HepG2 (cell line): ENCODE results near the gene SALL2. TPM values are rescaled to one million over a fixed set of nuclear protein-coding genes. Genes with fewer than 3 reads are reported as not detected.

Experiments used
- CHD2 ChIP-seq: IDR thresholded peaks from 2 replicates; pipeline ENCODE4 v1.6.1; 2011; ENCODE audit warnings: low read depth, low read length, improper control_type of control experiment
- HHEX ChIP-seq: IDR thresholded peaks from 2 replicates; pipeline ENCODE4 v1.6.1; 2016; ENCODE audit warnings: control low read depth
- HIVEP1 ChIP-seq: sonication (generic); formaldehyde crosslinking; IDR thresholded peaks from 2 replicates; pipeline ENCODE4 v1.4.0; 2020; ENCODE audit warnings: mild to moderate bottlenecking, missing genetic modification reagents
- IKZF1 ChIP-seq: fragments of 450-650 bp; IDR thresholded peaks from 2 replicates; pipeline ENCODE4 v1.7.1; 2016
- MIXL1 ChIP-seq: IDR thresholded peaks from 2 replicates; pipeline ENCODE4 v1.6.1; 2016
- RELA ChIP-seq: sonication (generic); formaldehyde crosslinking; IDR thresholded peaks from 2 replicates; pipeline ENCODE4 v1.4.0; 2020; ENCODE audit warnings: missing genetic modification reagents
- RNF2 ChIP-seq: fragments of 450-650 bp; conservative IDR thresholded peaks from 2 replicates; pipeline ENCODE4 v1.6.1; 2016; ENCODE audit warnings: low read depth
- TAF1 ChIP-seq: sonication (generic); formaldehyde crosslinking; IDR thresholded peaks from 2 replicates; pipeline ENCODE4 v1.4.0; 2020; ENCODE audit warnings: missing genetic modification reagents
- TCF7L2 ChIP-seq: IDR thresholded peaks from 2 replicates; pipeline ENCODE4 v1.6.1; 2011; ENCODE audit warnings: mild to moderate bottlenecking, low read depth, low read length, moderate library complexity
- ZC3H13 ChIP-seq: sonication (generic); formaldehyde crosslinking; IDR thresholded peaks from 2 replicates; pipeline ENCODE4 v1.8.1; 2023; ENCODE audit warnings: mild to moderate bottlenecking, missing genetic modification reagents, moderate library complexity
- ZNF207 ChIP-seq: fragments of 450-650 bp; IDR thresholded peaks from 2 replicates; pipeline ENCODE4 v1.6.1; 2016; ENCODE audit warnings: antibody characterized with exemption, borderline replicate concordance
- ZNF234 ChIP-seq: sonication (generic); formaldehyde crosslinking; conservative IDR thresholded peaks from 2 replicates; pipeline ENCODE4 v1.5.1; 2020; ENCODE audit warnings: mild to moderate bottlenecking, missing genetic modification reagents
- ZNF326 ChIP-seq: sonication (generic); formaldehyde crosslinking; IDR thresholded peaks from 2 replicates; pipeline ENCODE4 v1.4.0; 2020; ENCODE audit warnings: missing genetic modification reagents, borderline replicate concordance
- ZNF333 ChIP-seq: sonication (generic); formaldehyde crosslinking; IDR thresholded peaks from 2 replicates; pipeline ENCODE4 v1.4.0; 2020; ENCODE audit warnings: mild to moderate bottlenecking, missing genetic modification reagents, borderline replicate concordance
- ZNF33A ChIP-seq: sonication (generic); formaldehyde crosslinking; IDR thresholded peaks from 2 replicates; pipeline ENCODE4 v1.5.1; 2020; ENCODE audit warnings: missing genetic modification reagents, mild to moderate bottlenecking, moderate library complexity, borderline replicate concordance
- ZNF543 ChIP-seq: sonication (generic); formaldehyde crosslinking; IDR thresholded peaks from 2 replicates; pipeline ENCODE4 v1.4.0; 2020; ENCODE audit warnings: mild to moderate bottlenecking, missing genetic modification reagents
- ZNF549 ChIP-seq: sonication (generic); formaldehyde crosslinking; IDR thresholded peaks from 2 replicates; pipeline ENCODE4 v1.5.0; 2020; ENCODE audit warnings: missing genetic modification reagents
- ZNF616 ChIP-seq: sonication (generic); formaldehyde crosslinking; IDR thresholded peaks from 2 replicates; pipeline ENCODE4 v1.5.0; 2020; ENCODE audit warnings: low read depth, mild to moderate bottlenecking, missing genetic modification reagents
- ZNF703 ChIP-seq: sonication (generic); formaldehyde crosslinking; IDR thresholded peaks from 2 replicates; pipeline ENCODE4 v1.5.1; 2020; ENCODE audit warnings: missing genetic modification reagents, mild to moderate bottlenecking, moderate library complexity, borderline replicate concordance
- polyA plus RNA-seq, 8 experiments: library from polyadenylated mRNA; depleted of rRNA in 3 of 8; stranded (reverse) in 7 of 8; unstranded in 1 of 8; fragments of >200 nt; fragmentation: Illumina TruSeq in 4 of 8; extraction: Trizol in 4 of 8; gene quantifications; 2 replicates each; pipeline versions ENCODE4 v1.2.1 to v1.2.3, GENCODE V29; 2011 to 2016; ENCODE audit warnings: low read depth in 4 of 8, missing spikeins in 1 of 8, mixed read lengths in 1 of 8; ENCODE audit not compliant: insufficient read depth in 1 of 8
- total RNA-seq, 5 experiments: library from RNA; depleted of rRNA; stranded (reverse); fragments of >200 nt; fragmentation: Illumina TruSeq; extraction: Trizol; gene quantifications; 2 replicates each; pipeline ENCODE4 v1.2.3, GENCODE V29; 2016; ENCODE audit warnings: low read depth in 1 of 5
- TF ChIP-seq, protein P1 (sequence below): sonication (generic); formaldehyde crosslinking; IDR thresholded peaks from 2 replicates; pipeline ENCODE4 v1.4.0; 2020; ENCODE audit warnings: low read depth, mild to moderate bottlenecking, missing genetic modification reagents
- TF ChIP-seq, protein P2 (sequence below): sonication (generic); formaldehyde crosslinking; IDR thresholded peaks from 2 replicates; pipeline ENCODE4 v1.4.0; 2020; ENCODE audit warnings: mild to moderate bottlenecking, low read depth, missing genetic modification reagents
- TF ChIP-seq, protein P3 (sequence below): sonication (generic); formaldehyde crosslinking; IDR thresholded peaks from 2 replicates; pipeline ENCODE4 v1.5.0; 2020; ENCODE audit warnings: missing genetic modification reagents, mild to moderate bottlenecking, borderline replicate concordance
- TF ChIP-seq, protein P4 (sequence below): sonication (generic); formaldehyde crosslinking; IDR thresholded peaks from 2 replicates; pipeline ENCODE4 v1.4.0; 2020; ENCODE audit warnings: missing genetic modification reagents
- TF ChIP-seq, protein P5 (sequence below): sonication (generic); formaldehyde crosslinking; IDR thresholded peaks from 2 replicates; pipeline ENCODE4 v1.4.0; 2020; ENCODE audit warnings: missing genetic modification reagents, borderline replicate concordance

Gene SALL2
- total and polyA plus RNA-seq, 2 of the 13 experiments (the other 11 are each of a cell fraction or from before 2014, with no cell fraction given) = 4.9 to 5.8 TPM

DNA sequence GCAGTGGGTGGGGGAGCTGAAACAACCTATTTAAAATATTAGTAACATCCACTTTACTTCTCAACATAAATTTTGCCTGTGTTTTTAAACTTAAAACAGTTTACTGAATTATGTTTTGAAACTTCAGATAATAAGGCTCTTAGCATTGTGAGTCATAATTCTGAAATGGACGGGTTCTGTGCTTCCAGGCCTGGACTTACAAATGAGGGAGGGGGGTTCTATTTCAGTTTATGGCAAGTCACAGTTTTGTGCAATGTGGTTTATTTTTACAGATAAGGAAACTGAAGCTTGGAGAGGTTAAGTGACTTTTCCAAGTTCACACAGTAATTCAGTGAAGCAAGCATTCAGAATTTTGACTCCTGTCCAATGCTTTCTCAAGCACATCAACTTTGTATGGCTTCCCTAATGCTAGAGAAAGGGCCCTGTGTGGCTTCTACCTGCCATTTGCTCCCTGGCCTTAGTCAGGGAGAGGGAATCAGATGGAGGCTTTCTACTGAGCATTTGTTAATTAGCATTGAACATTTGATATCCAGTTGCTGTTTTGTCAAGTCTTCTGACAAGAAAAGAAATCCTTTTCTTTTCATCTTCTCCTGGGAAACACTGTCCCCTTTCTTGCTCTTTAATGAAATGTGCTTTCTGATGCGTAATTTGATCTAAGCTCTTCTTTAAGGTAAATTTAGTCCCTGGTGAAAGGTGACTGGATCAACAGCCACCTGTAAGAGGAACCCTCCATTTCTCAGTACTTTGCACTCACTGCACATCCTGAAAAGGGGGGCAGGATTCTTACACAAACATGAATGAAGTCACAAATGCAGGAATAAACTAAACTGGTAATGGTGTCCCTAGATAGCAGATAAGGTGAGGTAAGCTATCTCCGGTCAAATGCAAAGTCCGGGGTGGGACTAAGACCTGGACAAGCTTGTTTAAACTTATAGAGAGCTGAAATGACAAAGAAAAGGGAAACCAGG, 2.5 kb upstream of the SALL2 start (continued):
- TF ChIP-seq IKZF1 (no peak), ZNF207 (no peak), ZNF234 (no peak), RNF2 (no peak), ZNF326 (no peak), ZNF543 (CRISPR knock-in tag) (no peak), ZNF549 (CRISPR knock-in tag) (no peak), ZNF616 (CRISPR knock-in tag) (no peak), ZC3H13 (CRISPR knock-in tag) (0 out of 2 replicates have a peak, but pooled peaks have one; percentile 46), CHD2 (no peak), TAF1 (CRISPR knock-in tag) (no peak), HHEX (CRISPR knock-in tag) (no peak), RELA (CRISPR knock-in tag) (no peak), ZNF333 (no peak), TCF7L2 (no peak), MIXL1 (CRISPR knock-in tag) (peak; percentile 93), HIVEP1 (no peak), ZNF33A (no peak), ZNF703 (no peak)
- TF ChIP-seq, protein P1, sequence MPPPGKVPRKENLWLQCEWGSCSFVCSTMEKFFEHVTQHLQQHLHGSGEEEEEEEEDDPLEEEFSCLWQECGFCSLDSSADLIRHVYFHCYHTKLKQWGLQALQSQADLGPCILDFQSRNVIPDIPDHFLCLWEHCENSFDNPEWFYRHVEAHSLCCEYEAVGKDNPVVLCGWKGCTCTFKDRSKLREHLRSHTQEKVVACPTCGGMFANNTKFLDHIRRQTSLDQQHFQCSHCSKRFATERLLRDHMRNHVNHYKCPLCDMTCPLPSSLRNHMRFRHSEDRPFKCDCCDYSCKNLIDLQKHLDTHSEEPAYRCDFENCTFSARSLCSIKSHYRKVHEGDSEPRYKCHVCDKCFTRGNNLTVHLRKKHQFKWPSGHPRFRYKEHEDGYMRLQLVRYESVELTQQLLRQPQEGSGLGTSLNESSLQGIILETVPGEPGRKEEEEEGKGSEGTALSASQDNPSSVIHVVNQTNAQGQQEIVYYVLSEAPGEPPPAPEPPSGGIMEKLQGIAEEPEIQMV (CRISPR knock-in tag) = 0 out of 2 replicates have a peak, but pooled peaks have one; percentile 45
- TF ChIP-seq, protein P2, sequence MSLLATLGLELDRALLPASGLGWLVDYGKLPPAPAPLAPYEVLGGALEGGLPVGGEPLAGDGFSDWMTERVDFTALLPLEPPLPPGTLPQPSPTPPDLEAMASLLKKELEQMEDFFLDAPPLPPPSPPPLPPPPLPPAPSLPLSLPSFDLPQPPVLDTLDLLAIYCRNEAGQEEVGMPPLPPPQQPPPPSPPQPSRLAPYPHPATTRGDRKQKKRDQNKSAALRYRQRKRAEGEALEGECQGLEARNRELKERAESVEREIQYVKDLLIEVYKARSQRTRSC (CRISPR knock-in tag) = no peak
- TF ChIP-seq, protein P3, sequence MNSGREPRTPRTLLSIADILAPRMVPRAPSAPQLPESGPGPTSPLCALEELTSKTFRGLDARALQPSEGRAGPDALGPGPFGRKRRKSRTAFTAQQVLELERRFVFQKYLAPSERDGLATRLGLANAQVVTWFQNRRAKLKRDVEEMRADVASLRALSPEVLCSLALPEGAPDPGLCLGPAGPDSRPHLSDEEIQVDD (CRISPR knock-in tag) = no peak
- TF ChIP-seq, protein P4, sequence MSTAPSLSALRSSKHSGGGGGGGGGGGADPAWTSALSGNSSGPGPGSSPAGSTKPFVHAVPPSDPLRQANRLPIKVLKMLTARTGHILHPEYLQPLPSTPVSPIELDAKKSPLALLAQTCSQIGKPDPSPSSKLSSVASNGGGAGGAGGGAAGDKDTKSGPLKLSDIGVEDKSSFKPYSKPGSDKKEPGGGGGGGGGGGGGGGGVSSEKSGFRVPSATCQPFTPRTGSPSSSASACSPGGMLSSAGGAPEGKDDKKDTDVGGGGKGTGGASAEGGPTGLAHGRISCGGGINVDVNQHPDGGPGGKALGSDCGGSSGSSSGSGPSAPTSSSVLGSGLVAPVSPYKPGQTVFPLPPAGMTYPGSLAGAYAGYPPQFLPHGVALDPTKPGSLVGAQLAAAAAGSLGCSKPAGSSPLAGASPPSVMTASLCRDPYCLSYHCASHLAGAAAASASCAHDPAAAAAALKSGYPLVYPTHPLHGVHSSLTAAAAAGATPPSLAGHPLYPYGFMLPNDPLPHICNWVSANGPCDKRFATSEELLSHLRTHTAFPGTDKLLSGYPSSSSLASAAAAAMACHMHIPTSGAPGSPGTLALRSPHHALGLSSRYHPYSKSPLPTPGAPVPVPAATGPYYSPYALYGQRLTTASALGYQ (CRISPR knock-in tag) = peak; percentile 82
- TF ChIP-seq, protein P5, sequence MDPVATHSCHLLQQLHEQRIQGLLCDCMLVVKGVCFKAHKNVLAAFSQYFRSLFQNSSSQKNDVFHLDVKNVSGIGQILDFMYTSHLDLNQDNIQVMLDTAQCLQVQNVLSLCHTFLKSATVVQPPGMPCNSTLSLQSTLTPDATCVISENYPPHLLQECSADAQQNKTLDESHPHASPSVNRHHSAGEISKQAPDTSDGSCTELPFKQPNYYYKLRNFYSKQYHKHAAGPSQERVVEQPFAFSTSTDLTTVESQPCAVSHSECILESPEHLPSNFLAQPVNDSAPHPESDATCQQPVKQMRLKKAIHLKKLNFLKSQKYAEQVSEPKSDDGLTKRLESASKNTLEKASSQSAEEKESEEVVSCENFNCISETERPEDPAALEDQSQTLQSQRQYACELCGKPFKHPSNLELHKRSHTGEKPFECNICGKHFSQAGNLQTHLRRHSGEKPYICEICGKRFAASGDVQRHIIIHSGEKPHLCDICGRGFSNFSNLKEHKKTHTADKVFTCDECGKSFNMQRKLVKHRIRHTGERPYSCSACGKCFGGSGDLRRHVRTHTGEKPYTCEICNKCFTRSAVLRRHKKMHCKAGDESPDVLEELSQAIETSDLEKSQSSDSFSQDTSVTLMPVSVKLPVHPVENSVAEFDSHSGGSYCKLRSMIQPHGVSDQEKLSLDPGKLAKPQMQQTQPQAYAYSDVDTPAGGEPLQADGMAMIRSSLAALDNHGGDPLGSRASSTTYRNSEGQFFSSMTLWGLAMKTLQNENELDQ (CRISPR knock-in tag) = no peak
